Activated CD4-positive, alpha-beta T cell treated with anti-CD3 and anti-CD28 coated beads for 36 hours (primary cell): Measurements from ENCODE around the gene ZSCAN22. TPM values are rescaled to one million over a fixed set of nuclear protein-coding genes. Genes with fewer than 3 reads are reported as not detected.

Experiments
- ATAC-seq: fragments of 200-7000 bp; cut with Tn5 transposase; one replicate; pipeline ENCODE4 v1.10.0; 2021; ENCODE audit warnings: mild to moderate bottlenecking, moderate library complexity
- CTCF ChIA-PET: fragments of 350-600 bp; sonication (Branson Sonifier 250); formaldehyde crosslinking; loops from one replicate; lab custom pipeline; 2021; ENCODE audit warnings: antibody characterized with exemption; lab: Charles Lee
- POLR2A ChIA-PET: fragments of 350-600 bp; sonication (Branson Sonifier 250); formaldehyde crosslinking; loops from one replicate; lab custom pipeline; 2021; ENCODE audit warnings: antibody characterized with exemption, inconsistent platforms; lab: Charles Lee
- DNase-seq: peaks from one replicate; pipeline ENCODE4 v3.0.0-alpha.2; 2020
- H3K27ac Mint-ChIP-seq: one replicate; pipeline ENCODE4 v1.8.0; 2021; ENCODE audit warnings: mixed read lengths
- H3K27me3 Mint-ChIP-seq: one replicate; pipeline ENCODE4 v1.8.0; 2021; ENCODE audit warnings: mixed read lengths
- H3K36me3 Mint-ChIP-seq: one replicate; pipeline ENCODE4 v1.8.0; 2021; ENCODE audit warnings: low read depth, mixed read lengths
- H3K4me1 Mint-ChIP-seq: one replicate; pipeline ENCODE4 v1.8.0; 2021; ENCODE audit warnings: mixed read lengths
- H3K4me3 Mint-ChIP-seq: one replicate; pipeline ENCODE4 v1.8.0; 2021; ENCODE audit warnings: mild to moderate bottlenecking, moderate library complexity, mixed read lengths
- H3K9me3 Mint-ChIP-seq: one replicate; pipeline ENCODE4 v1.8.0; 2021; ENCODE audit warnings: low read depth, mixed read lengths
- intact Hi-C, 2 experiments: fragments of 100-400 bp; cut with DNase I in 1 of 2; cut with micrococcal nuclease in 1 of 2; formaldehyde crosslinking; loops; one replicate each; pipeline versions ENCODE4 v1.14.2 to v1.15.1; 2022 to 2024; cut with DNase I, micrococcal nuclease
- total RNA-seq, 2 experiments: library from RNA; stranded (reverse); gene quantifications; one replicate each; pipeline ENCODE4 v1.2.3, GENCODE V29; 2021

Gene ZSCAN22
- total RNA-seq, 2 experiments from 2014 or later = 3.1 to 3.8 TPM

GRCh38 chr19:58380037-58380661 lies 53.4 kb downstream of the ZSCAN22 start:
- H3K4me1 Mint-ChIP-seq = peaks cover 15% of the 10 kb centered on the region
- H3K27ac Mint-ChIP-seq = peak overlapping the region; percentile 94

GRCh38 chr19:58380662-58381459 lies 54.1 kb downstream of the ZSCAN22 start, which contains the start of gene ZNF837:
ZNF837 (minus strand) TSS chr19:58381030; CDS start chr19:58369332, 11,698 bp downstream.
- ChIA-PET POLR2A (interaction anchor here (0.7 to 0.8 kb wide), 2 partner anchors 163 to 192 kb away, joined by 3 read pairs; partner anchors contain the start of genes MZF1 and TRIM28), CTCF (interaction anchor here (0.7 kb wide), 1 partner anchor 130 kb away, joined by 3 read pairs; no protein-coding TSS in a partner anchor)
- peak; percentile 99 for DNase-seq
- Mint-ChIP-seq H3K36me3 (no peaks in the 10 kb centered on the region), H3K27ac (peak within 1 kb of the TSS; percentile 94), H3K27me3 (no peaks in the 10 kb centered on the region), H3K9me3 (no peaks in the 10 kb centered on the region), H3K4me3 (peak within 1 kb of the TSS; percentile 91), H3K4me1 (peaks cover 19% of the 10 kb centered on the region)
- intact Hi-C loops = loop anchor here (1.0 to 2.0 kb wide), 21 partner anchors 19 to 198 kb away; partner anchors contain the start of genes ZNF132 (in 2 of the 2), ZNF497 (in 2 of the 2), ERVK3-1 (in 1 of the 2) and MZF1 (in 1 of the 2)
- ATAC-seq = peak; percentile 89

More at GRCh38 chr19:58380037-58380661, 53.4 kb downstream of the ZSCAN22 start:
- CTCF ChIA-PET = interaction anchor here (0.6 kb wide), 1 partner anchor 181 kb away, joined by 3 read pairs; no protein-coding TSS in a partner anchor
- ATAC-seq (no peak), DNase-seq (no peak)
- Mint-ChIP-seq H3K4me3 (peak overlapping the region; percentile 91), H3K9me3 (no peaks in the 10 kb centered on the region), H3K27me3 (no peaks in the 10 kb centered on the region), H3K36me3 (no peaks in the 10 kb centered on the region)
- POLR2A ChIA-PET = no interaction called here
- intact Hi-C loops = loop anchor here in 1 of 2 experiments (1.0 to 2.0 kb wide), 5 partner anchors 18 to 161 kb away; partner anchors contain the start of genes ERVK3-1, ZNF497 and ZNF544

- H3K27ac Mint-ChIP-seq = peak overlapping the region; percentile 85
- intact Hi-C loops = loop anchor here (1.0 to 2.0 kb wide), 19 partner anchors 19 to 198 kb away; partner anchors contain the start of genes ZNF132 (in 2 of the 2), MZF1 (in 1 of the 2), TRIM28 (in 1 of the 2) and ZBTB45 (in 1 of the 2)
- CTCF ChIA-PET = interaction anchor here (0.7 kb wide), 1 partner anchor 131 kb away, joined by 3 read pairs; no protein-coding TSS in a partner anchor
- peaks cover 19% of the 10 kb centered on the region for H3K4me1 Mint-ChIP-seq
- no peaks in the 10 kb centered on the region for H3K27me3 Mint-ChIP-seq
- H3K9me3 Mint-ChIP-seq = no peaks in the 10 kb centered on the region
- no peak for ATAC-seq
- DNase-seq = no peak
- POLR2A ChIA-PET = interaction anchor here (0.7 to 1.3 kb wide), 3 partner anchors 27 to 192 kb away, joined by 3 to 5 read pairs (median 3); partner anchors contain the start of genes MZF1, TRIM28 and ZNF584
- peak overlapping the region; percentile 91 for H3K4me3 Mint-ChIP-seq
- no peaks in the 10 kb centered on the region for H3K36me3 Mint-ChIP-seq
Measured at GRCh38 chr19:58381460-58382212, 54.8 kb downstream of the ZSCAN22 start.

- no peak for ATAC-seq
- H3K9me3 Mint-ChIP-seq = no peaks in the 10 kb centered on the region
- DNase-seq = no peak
- H3K36me3 Mint-ChIP-seq = peaks cover 12% of the 10 kb centered on the region
- intact Hi-C loops = no loop called here
- H3K4me1 Mint-ChIP-seq = peaks cover 23% of the 10 kb centered on the region
- CTCF ChIA-PET = no interaction called here
- no peak overlapping the region for H3K27ac Mint-ChIP-seq
- H3K4me3 Mint-ChIP-seq = peak overlapping the region; percentile 91
- POLR2A ChIA-PET = no interaction called here
- H3K27me3 Mint-ChIP-seq = no peaks in the 10 kb centered on the region
Measured at GRCh38 chr19:58382997-58383603, 56.3 kb downstream of the ZSCAN22 start.

- peak overlapping the region; percentile 97 for H3K27ac Mint-ChIP-seq
- H3K4me1 Mint-ChIP-seq = peaks cover 27% of the 10 kb centered on the region
- intact Hi-C loops = loop anchor here in 1 of 2 experiments (5.0 kb wide), 2 partner anchors 78 to 92 kb away; partner anchors contain the start of genes ERVK3-1 and ZNF446
- CTCF ChIA-PET = interaction anchor here (0.8 kb wide), 1 partner anchor 22 kb away, joined by 3 read pairs; no protein-coding TSS in a partner anchor
- H3K9me3 Mint-ChIP-seq = no peaks in the 10 kb centered on the region
- ATAC-seq (no peak), DNase-seq (no peak)
- POLR2A ChIA-PET = interaction anchor here (1.0 kb wide), 1 partner anchor 23 kb away, joined by 3 read pairs; the partner anchor contains the start of gene ZNF497
- no peaks in the 10 kb centered on the region for H3K27me3 Mint-ChIP-seq
- H3K36me3 Mint-ChIP-seq = peaks cover 28% of the 10 kb centered on the region
- H3K4me3 Mint-ChIP-seq = peak overlapping the region; percentile 96
Measured at GRCh38 chr19:58385313-58385890, 58.6 kb downstream of the ZSCAN22 start.

- peak; percentile 4 for ATAC-seq
- intact Hi-C loops = loop anchor here in 1 of 2 experiments (2.0 to 5.0 kb wide), 4 partner anchors 15 to 91 kb away; partner anchors contain the start of genes ERVK3-1, ZNF446 and ZNF584
- Mint-ChIP-seq H3K36me3 (peaks cover 34% of the 10 kb centered on the region), H3K27ac (peak overlapping the region; percentile 97), H3K4me3 (peak overlapping the region; percentile 96), H3K9me3 (no peaks in the 10 kb centered on the region), H3K27me3 (no peaks in the 10 kb centered on the region), H3K4me1 (peaks cover 32% of the 10 kb centered on the region)
- ChIA-PET POLR2A (interaction anchor here (1.0 kb wide), 1 partner anchor 24 kb away, joined by 3 read pairs; the partner anchor contains the start of gene ZNF497), CTCF (no interaction called here)
- peak; percentile 56 for DNase-seq
Measured at GRCh38 chr19:58385891-58386575, 59.2 kb downstream of the ZSCAN22 start.

GRCh38 chr19:58386576-58387337 lies 60.0 kb downstream of the ZSCAN22 start, which contains the start of gene RPS5:
RPS5 (plus strand) TSS chr19:58387269; CDS start chr19:58388138, 869 bp downstream.
- peak; percentile 97 for DNase-seq
- ChIA-PET POLR2A (interaction anchor here (1.0 kb wide), 1 partner anchor 25 kb away, joined by 3 read pairs; the partner anchor contains the start of gene ZNF497), CTCF (no interaction called here)
- ATAC-seq = peak; percentile 96
- peaks cover 33% of the 10 kb centered on the region for H3K4me1 Mint-ChIP-seq
- H3K27ac Mint-ChIP-seq = peak within 1 kb of the TSS; percentile 97
- H3K27me3 Mint-ChIP-seq = no peaks in the 10 kb centered on the region
- peaks cover 40% of the 10 kb centered on the region for H3K36me3 Mint-ChIP-seq
- H3K9me3 Mint-ChIP-seq = no peaks in the 10 kb centered on the region
- H3K4me3 Mint-ChIP-seq = peak within 1 kb of the TSS; percentile 96
- intact Hi-C loops = loop anchor here (1.0 to 5.0 kb wide), 18 partner anchors 14 to 384 kb away; partner anchors contain the start of genes ERVK3-1 (in 2 of the 2), ZNF446 (in 2 of the 2), ZNF584 (in 2 of the 2) and MZF1 (in 1 of the 2)

GRCh38 chr19:58387338-58388174 lies 60.8 kb downstream of the ZSCAN22 start:
- peak overlapping the region; percentile 96 for H3K4me3 Mint-ChIP-seq
- H3K36me3 Mint-ChIP-seq = peaks cover 44% of the 10 kb centered on the region
- H3K27ac Mint-ChIP-seq = peak overlapping the region; percentile 97
- H3K27me3 Mint-ChIP-seq = no peaks in the 10 kb centered on the region
- H3K9me3 Mint-ChIP-seq = no peaks in the 10 kb centered on the region
- H3K4me1 Mint-ChIP-seq = peaks cover 32% of the 10 kb centered on the region
- CTCF ChIA-PET = interaction anchor here (0.6 to 0.7 kb wide), 2 partner anchors 71 to 139 kb away, joined by 3 read pairs; no protein-coding TSS in a partner anchor
- intact Hi-C loops = loop anchor here (1.0 to 5.0 kb wide), 18 partner anchors 13 to 385 kb away; partner anchors contain the start of genes ERVK3-1 (in 2 of the 2), ZNF446 (in 2 of the 2), ZNF584 (in 2 of the 2) and MZF1 (in 1 of the 2)
- POLR2A ChIA-PET = interaction anchor here (0.6 kb wide), 1 partner anchor 118 kb away, joined by 3 read pairs; no protein-coding TSS in a partner anchor
- DNase-seq (no peak), ATAC-seq (no peak)
